GM23338 (cell line): ENCODE measurements around the gene HLA-F. TPM values are rescaled to one million over a fixed set of nuclear protein-coding genes. Genes with fewer than 3 reads are reported as not detected.

ENCODE experiments used
- ATAC-seq: fragments of 200-7000 bp; cut with Tn5 transposase; 3 replicates; pipeline ENCODE4 v1.9.1; 2020
- DNase-seq: peaks from one replicate; pipeline ENCODE4 v3.0.0-alpha.2; 2015; ENCODE audit warnings: low spot score
- H2AFZ ChIP-seq: fragments of 200-600 bp; sonication (generic); 2 replicates; pipeline ENCODE4 v1.8.0; 2016; ENCODE audit warnings: antibody characterized with exemption, mild to moderate bottlenecking, moderate library complexity
- H3F3A ChIP-seq: fragments of 200-600 bp; sonication (generic); replicated peaks from 2 replicates; pipeline ENCODE4 v1.8.0; 2017; ENCODE audit warnings: antibody characterized with exemption, mixed run types, low read depth
- H3K27ac ChIP-seq: fragments of 200-600 bp; sonication (generic); 2 replicates; pipeline ENCODE4 v1.6.1; 2016; ENCODE audit warnings: low read depth
- H3K27me3 ChIP-seq: fragments of 200-600 bp; sonication (generic); 2 replicates; pipeline ENCODE4 v1.8.0; 2016; ENCODE audit warnings: mild to moderate bottlenecking, mixed run types, moderate library complexity; ENCODE audit not compliant: insufficient read depth
- H3K36me3 ChIP-seq: fragments of 200-600 bp; sonication (generic); 2 replicates; pipeline ENCODE4 v1.8.0; 2016; ENCODE audit warnings: mild to moderate bottlenecking; ENCODE audit not compliant: insufficient read depth
- H3K4me1 ChIP-seq: fragments of 200-600 bp; sonication (generic); 2 replicates; pipeline ENCODE4 v1.8.0; 2016; ENCODE audit warnings: mild to moderate bottlenecking, moderate library complexity; ENCODE audit not compliant: insufficient read depth
- H3K4me2 ChIP-seq: fragments of 200-600 bp; sonication (generic); 2 replicates; pipeline ENCODE4 v1.7.1; 2017; ENCODE audit warnings: mixed run types
- H3K4me3 ChIP-seq: fragments of 200-600 bp; sonication (generic); 2 replicates; pipeline ENCODE4 v1.6.1; 2016; ENCODE audit warnings: mixed run types
- H3K79me2 ChIP-seq: fragments of 200-600 bp; sonication (generic); replicated peaks from 2 replicates; pipeline ENCODE4 v1.8.0; 2017; ENCODE audit warnings: mild to moderate bottlenecking; ENCODE audit not compliant: insufficient read depth
- H3K9me2 ChIP-seq: fragments of 200-600 bp; sonication (generic); 2 replicates; pipeline ENCODE4 v1.8.0; 2017; ENCODE audit not compliant: insufficient read depth
- H4K20me1 ChIP-seq: fragments of 200-600 bp; sonication (generic); replicated peaks from 2 replicates; pipeline ENCODE4 v1.8.0; 2017; ENCODE audit warnings: mild to moderate bottlenecking; ENCODE audit not compliant: insufficient read depth
- H3K27ac Mint-ChIP-seq: 2 replicates; pipeline ENCODE4 v1.8.0; 2020; ENCODE audit warnings: inconsistent platforms, mild to moderate bottlenecking, moderate library complexity, mixed read lengths
- H3K27me3 Mint-ChIP-seq: 3 replicates; pipeline ENCODE4 v1.8.0; 2022; ENCODE audit warnings: low read depth, mild to moderate bottlenecking, moderate library complexity, mixed read lengths, inconsistent platforms; ENCODE audit not compliant: insufficient read depth, poor library complexity
- H3K36me3 Mint-ChIP-seq: 3 replicates; pipeline ENCODE4 v1.8.0; 2021; ENCODE audit warnings: low read depth, mild to moderate bottlenecking, inconsistent platforms, moderate library complexity, mixed read lengths
- H3K4me1 Mint-ChIP-seq: 3 replicates; pipeline ENCODE4 v1.8.0; 2020; ENCODE audit warnings: mild to moderate bottlenecking, inconsistent platforms, mixed read lengths
- H3K4me3 Mint-ChIP-seq: 3 replicates; pipeline ENCODE4 v1.8.0; 2021; ENCODE audit warnings: moderate library complexity, mild to moderate bottlenecking, inconsistent platforms, mixed read lengths
- H3K9me3 Mint-ChIP-seq: 3 replicates; pipeline ENCODE4 v1.8.0; 2020; ENCODE audit warnings: moderate library complexity, mild to moderate bottlenecking, inconsistent platforms, mixed read lengths
- CTCF ChIP-seq, 2 experiments: fragments of 200-600 bp in 1 of 2; sonication (generic) in 1 of 2; conservative IDR thresholded peaks; 2 replicates each; pipeline versions ENCODE4 v1.5.1 to v1.6.1; 2016 to 2017; ENCODE audit warnings: antibody characterized with exemption in 2 of 2, low read depth in 2 of 2, mild to moderate bottlenecking in 2 of 2, moderate library complexity in 1 of 2
- EZH2 ChIP-seq: fragments of 200-600 bp; sonication (generic); IDR thresholded peaks from one replicate; pipeline ENCODE4 v1.8.0; 2017; ENCODE audit warnings: antibody characterized with exemption, mild to moderate bottlenecking, low read depth; ENCODE audit not compliant: unreplicated experiment
- NANOG ChIP-seq: IDR thresholded peaks from 2 replicates; pipeline ENCODE4 v1.6.1; 2016; ENCODE audit warnings: antibody characterized with exemption, borderline replicate concordance
- POLR2AphosphoS5 ChIP-seq: IDR thresholded peaks from 2 replicates; pipeline ENCODE4 v1.6.1; 2016; ENCODE audit warnings: antibody characterized with exemption, low read depth
- STAT1 ChIP-seq: IDR thresholded peaks from one replicate; pipeline ENCODE4 v1.6.1; 2016; ENCODE audit warnings: antibody characterized with exemption; ENCODE audit not compliant: unreplicated experiment
- polyA plus RNA-seq: library from polyadenylated mRNA; unstranded; fragments of >200 nt; fragmentation: Nextera tagmentation; extraction: Ambion mirVana; gene quantifications from 2 replicates; pipeline ENCODE4 v1.2.1, GENCODE V29; 2016
- total RNA-seq: library from RNA; depleted of rRNA; stranded (reverse); fragments of >200 nt; shearing (Covaris generic); gene quantifications from 2 replicates; pipeline ENCODE4 v1.2.3, GENCODE V29; 2014
- TF ChIP-seq, protein P1 (sequence below): IDR thresholded peaks from one replicate; pipeline ENCODE4 v1.6.1; 2018; ENCODE audit warnings: antibody characterized with exemption; ENCODE audit not compliant: unreplicated experiment

The HLA-F gene
- total and polyA plus RNA-seq, 2 experiments from 2014 or later, result 4.4 to 10.4 TPM

DNA sequence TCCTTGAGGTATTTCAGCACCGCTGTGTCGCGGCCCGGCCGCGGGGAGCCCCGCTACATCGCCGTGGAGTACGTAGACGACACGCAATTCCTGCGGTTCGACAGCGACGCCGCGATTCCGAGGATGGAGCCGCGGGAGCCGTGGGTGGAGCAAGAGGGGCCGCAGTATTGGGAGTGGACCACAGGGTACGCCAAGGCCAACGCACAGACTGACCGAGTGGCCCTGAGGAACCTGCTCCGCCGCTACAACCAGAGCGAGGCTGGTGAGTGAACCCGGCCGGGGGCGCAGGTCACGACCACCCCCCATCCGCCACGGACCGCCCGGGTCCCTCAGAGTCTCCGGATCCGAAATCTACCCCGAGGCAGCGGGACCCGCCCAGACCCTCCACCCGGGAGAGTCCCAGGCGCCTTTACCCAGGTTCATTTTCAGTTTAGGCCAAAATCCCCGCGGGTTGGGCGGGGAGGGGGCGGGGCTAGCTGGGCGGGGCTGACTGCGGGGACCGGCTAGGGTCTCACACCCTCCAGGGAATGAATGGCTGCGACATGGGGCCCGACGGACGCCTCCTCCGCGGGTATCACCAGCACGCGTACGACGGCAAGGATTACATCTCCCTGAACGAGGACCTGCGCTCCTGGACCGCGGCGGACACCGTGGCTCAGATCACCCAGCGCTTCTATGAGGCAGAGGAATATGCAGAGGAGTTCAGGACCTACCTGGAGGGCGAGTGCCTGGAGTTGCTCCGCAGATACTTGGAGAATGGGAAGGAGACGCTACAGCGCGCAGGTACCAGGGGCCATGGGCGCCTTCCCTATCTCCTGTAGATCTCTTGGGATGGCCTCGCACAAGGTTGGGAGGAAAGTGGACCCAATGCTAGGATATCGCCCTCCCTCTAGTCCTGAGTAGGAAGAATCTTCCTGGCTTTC is 693 bp downstream of the HLA-F start:
- H3K27me3 Mint-ChIP-seq, result peaks cover 47% of the 10 kb centered on the region
- DNase-seq, result peak; percentile 80
- H3K27me3 ChIP-seq, result peaks cover 57% of the 10 kb centered on the region

More for the DNA sequence above, 693 bp downstream of the HLA-F start:
- H3K9me2 ChIP-seq, result no peaks in the 10 kb centered on the region; the same call in 1 of the 2 replicates
- TF ChIP-seq NANOG (no peak), EZH2 (peak; percentile 59), STAT1 (no peak), POLR2AphosphoS5 (no peak), CTCF (conservative IDR thresholded peaks at IDR 0.05; ENCODE audit: low read depth in 2 of 2) (no peak)
- TF ChIP-seq, protein P1, sequence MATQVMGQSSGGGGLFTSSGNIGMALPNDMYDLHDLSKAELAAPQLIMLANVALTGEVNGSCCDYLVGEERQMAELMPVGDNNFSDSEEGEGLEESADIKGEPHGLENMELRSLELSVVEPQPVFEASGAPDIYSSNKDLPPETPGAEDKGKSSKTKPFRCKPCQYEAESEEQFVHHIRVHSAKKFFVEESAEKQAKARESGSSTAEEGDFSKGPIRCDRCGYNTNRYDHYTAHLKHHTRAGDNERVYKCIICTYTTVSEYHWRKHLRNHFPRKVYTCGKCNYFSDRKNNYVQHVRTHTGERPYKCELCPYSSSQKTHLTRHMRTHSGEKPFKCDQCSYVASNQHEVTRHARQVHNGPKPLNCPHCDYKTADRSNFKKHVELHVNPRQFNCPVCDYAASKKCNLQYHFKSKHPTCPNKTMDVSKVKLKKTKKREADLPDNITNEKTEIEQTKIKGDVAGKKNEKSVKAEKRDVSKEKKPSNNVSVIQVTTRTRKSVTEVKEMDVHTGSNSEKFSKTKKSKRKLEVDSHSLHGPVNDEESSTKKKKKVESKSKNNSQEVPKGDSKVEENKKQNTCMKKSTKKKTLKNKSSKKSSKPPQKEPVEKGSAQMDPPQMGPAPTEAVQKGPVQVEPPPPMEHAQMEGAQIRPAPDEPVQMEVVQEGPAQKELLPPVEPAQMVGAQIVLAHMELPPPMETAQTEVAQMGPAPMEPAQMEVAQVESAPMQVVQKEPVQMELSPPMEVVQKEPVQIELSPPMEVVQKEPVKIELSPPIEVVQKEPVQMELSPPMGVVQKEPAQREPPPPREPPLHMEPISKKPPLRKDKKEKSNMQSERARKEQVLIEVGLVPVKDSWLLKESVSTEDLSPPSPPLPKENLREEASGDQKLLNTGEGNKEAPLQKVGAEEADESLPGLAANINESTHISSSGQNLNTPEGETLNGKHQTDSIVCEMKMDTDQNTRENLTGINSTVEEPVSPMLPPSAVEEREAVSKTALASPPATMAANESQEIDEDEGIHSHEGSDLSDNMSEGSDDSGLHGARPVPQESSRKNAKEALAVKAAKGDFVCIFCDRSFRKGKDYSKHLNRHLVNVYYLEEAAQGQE, result no peak
- H3K4me1 ChIP-seq, result peaks cover 5% of the 10 kb centered on the region; the same call in 1 of the 2 replicates
- Mint-ChIP-seq H3K4me3 (peak overlapping the region; percentile 77), H3K36me3 (no peaks in the 10 kb centered on the region), H3K4me1 (no peaks in the 10 kb centered on the region; the same call in 1 of the 3 replicates), H3K9me3 (no peaks in the 10 kb centered on the region), H3K27ac (no peak overlapping the region)
- ATAC-seq, result peak; percentile 77
- no peaks in the 10 kb centered on the region for H4K20me1 ChIP-seq
- H3K79me2 ChIP-seq, result no peaks in the 10 kb centered on the region
- peak overlapping the region; percentile 98 for H2AFZ ChIP-seq
- no peaks in the 10 kb centered on the region for H3F3A ChIP-seq
- H3K4me3 ChIP-seq, result peak overlapping the region; percentile 63
- H3K4me2 ChIP-seq, result peak overlapping the region; percentile 93
- no peaks in the 10 kb centered on the region for H3K36me3 ChIP-seq
- no peak overlapping the region for H3K27ac ChIP-seq
